Psoas muscle (tissue), 8 donors: ENCODE results near the gene TM9SF2. TPM values are rescaled to one million over a fixed set of nuclear protein-coding genes. Genes with fewer than 3 reads are reported as not detected.

Experiments used
- ATAC-seq, 4 donors: fragments of 200-7000 bp; cut with Tn5 transposase; one replicate each; pipeline ENCODE4 v1.9.1; 2020; ENCODE audit warnings: moderate library complexity in 3 of 4, mild to moderate bottlenecking in 2 of 4
- DNase-seq, 2 donors: peaks; one replicate each; pipeline ENCODE4 v3.0.0-alpha.2; 2020
- H3K27ac ChIP-seq: fragments of 200-600 bp; one replicate; pipeline ENCODE4 v1.8.0; 2022
- H3K27me3 ChIP-seq, 3 donors: fragments of 200-600 bp in 1 of 3; one replicate each; pipeline versions ENCODE4 v1.6.1 to v1.8.0; 2013 to 2022; ENCODE audit warnings: low read length in 2 of 3, mild to moderate bottlenecking in 2 of 3, moderate library complexity in 1 of 3; ENCODE audit not compliant: insufficient read depth in 3 of 3
- H3K36me3 ChIP-seq, 2 donors: fragments of 200-600 bp in 1 of 2; one replicate each; pipeline versions ENCODE4 v1.6.1 to v1.8.0; 2013 to 2022; ENCODE audit warnings: low read depth in 1 of 2, mild to moderate bottlenecking in 1 of 2, moderate library complexity in 1 of 2; ENCODE audit not compliant: insufficient read depth in 1 of 2
- H3K4me1 ChIP-seq: fragments of 200-600 bp; one replicate; pipeline ENCODE4 v1.8.0; 2022
- H3K4me3 ChIP-seq: fragments of 200-600 bp; one replicate; pipeline ENCODE4 v1.8.0; 2022; ENCODE audit warnings: mild to moderate bottlenecking
- H3K9me3 ChIP-seq: fragments of 200-600 bp; one replicate; pipeline ENCODE4 v1.8.0; 2022
- CTCF ChIP-seq: fragments of 200-600 bp; IDR thresholded peaks from one replicate; pipeline ENCODE4 v1.8.0; 2022; ENCODE audit warnings: antibody characterized with exemption
- WGBS, 3 donors: extraction: QIAGEN DNeasy Blood & Tissue Kit; methylation state at CpG; one replicate each; pipeline versions ENCODE4 v1.1.6 to v1.1.7; 2013; 5-methylcytosine and 5-hydroxymethylcytosine counted together
- intact Hi-C, 2 donors: fragments of 100-400 bp; cut with DNase I; formaldehyde crosslinking; loops; one replicate each; pipeline versions ENCODE4 v1.11.0 to v1.14.2; 2022
- polyA plus RNA-seq, 3 donors: library from polyadenylated mRNA; stranded (reverse); fragments of 200-250 nt; gene quantifications; one replicate each; pipeline ENCODE4 v1.2.3, GENCODE V29; 2013
- total RNA-seq, 4 donors: library from RNA; stranded (reverse); fragmentation: NEBNext Ultra II Directional in 2 of 4; extraction: Animal tissue kit (Norgen Biotek cat#: 25700) in 2 of 4; gene quantifications; one replicate each; pipeline versions ENCODE4 v1.2.1 to v1.2.4, GENCODE V29; 2021 to 2023
- donor health status: healthy with polysubstance abuse.
- donor health status: DM: no; HTN: no; CAD: no; lungs with moderate emphysema.
- donor health status: Bipolar disorder and iron deficiency.
- donor health status: healthy.
- donor health status: DM: yes; HTN: yes; CAD: no.
- donor health status: DM: no; HTN: no; CAD: no.
- donor health status: DM: no; HTN: no; CAD: no.
- donor health status: DM: yes; HTN: yes; CAD: no.

TM9SF2 gene
- total and polyA plus RNA-seq, 7 donors, result 28.5 to 58.6 (median 42.3) TPM

GRCh38 chr13:99572921-99573320, 71.6 kb downstream of the TM9SF2 start:
- Histone ChIP-seq H3K4me3 (no peak overlapping the region), H3K9me3 (no peaks in the 10 kb centered on the region), H3K36me3 (no peaks in the 10 kb centered on the region), H3K4me1 (no peaks in the 10 kb centered on the region), H3K27me3 (peaks cover 0 to 6% (median 0%) of the 10 kb centered on the region in 3 donors), H3K27ac (no peak overlapping the region)
- TF ChIP-seq CTCF, result no peak
- intact Hi-C loops, result no loop called here
- DNase-seq (no peak), ATAC-seq (no peak)
- 69 to 76% (median 71%) methylated on average over 13 of the region's 13 CpGs for WGBS, 3 donors

DNA sequence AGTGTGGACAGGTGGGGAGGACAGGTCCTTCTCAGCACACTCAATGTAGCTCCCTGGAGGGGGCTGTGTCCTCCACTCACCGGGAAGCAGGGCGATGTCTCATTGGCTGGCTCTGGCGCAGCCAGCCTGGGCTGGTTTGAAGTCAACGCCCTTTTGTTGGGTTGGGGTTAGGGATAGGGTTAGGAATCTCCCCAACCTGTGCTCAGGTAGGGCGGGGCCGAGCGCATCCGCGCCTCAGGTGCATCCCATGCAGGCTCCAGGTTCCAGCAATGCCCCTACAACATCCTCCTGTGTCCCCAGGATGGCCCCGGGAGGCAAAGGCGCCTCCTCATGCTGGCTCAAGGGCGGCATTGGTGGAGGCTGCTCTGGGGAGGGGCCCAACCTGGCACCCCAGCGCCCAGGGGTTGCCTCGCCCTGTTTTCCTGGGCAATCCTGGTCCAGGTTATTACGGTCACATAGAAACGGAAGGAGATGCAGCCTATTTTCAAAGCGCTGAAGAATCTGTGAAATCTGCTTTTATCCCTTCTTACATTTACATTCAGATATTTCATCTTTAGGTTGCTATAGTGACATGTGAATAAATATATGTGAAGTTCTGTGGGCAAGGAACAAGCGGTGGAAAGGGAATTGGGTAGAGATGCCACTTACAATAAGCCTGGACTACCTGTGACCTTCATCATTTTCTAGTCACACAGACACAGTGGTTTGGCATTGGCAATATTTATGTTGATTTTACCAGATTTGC, 74.3 kb downstream of the TM9SF2 start:
- intact Hi-C loops, result no loop called here
- Histone ChIP-seq H3K4me3 (no peak overlapping the region), H3K36me3 (no peaks in the 10 kb centered on the region), H3K4me1 (no peaks in the 10 kb centered on the region), H3K9me3 (no peaks in the 10 kb centered on the region), H3K27me3 (peaks cover 0 to 6% (median 0%) of the 10 kb centered on the region in 3 donors), H3K27ac (no peak overlapping the region)
- WGBS, 3 donors, result 56 to 61% (median 56%) methylated on average over 18 of the region's 18 CpGs
- ATAC-seq, result no peak
- DNase-seq, result no peak
- no peak for TF ChIP-seq CTCF

GRCh38 chr13:99577934-99578917, 77.0 kb downstream of the TM9SF2 start:
- H3K4me3 ChIP-seq, result no peak overlapping the region
- no peaks in the 10 kb centered on the region for H3K4me1 ChIP-seq
- H3K9me3 ChIP-seq, result no peaks in the 10 kb centered on the region
- peaks cover 0 to 6% (median 0%) of the 10 kb centered on the region in 3 donors for H3K27me3 ChIP-seq
- no peaks in the 10 kb centered on the region for H3K36me3 ChIP-seq
- 71 to 78% (median 73%) methylated on average over 10 of the region's 10 CpGs for WGBS, 3 donors
- intact Hi-C loops, result no loop called here
- no peak for TF ChIP-seq CTCF
- DNase-seq, result no peak
- ATAC-seq, result no peak
- no peak overlapping the region for H3K27ac ChIP-seq

- ATAC-seq (no peak), DNase-seq (no peak)
- no peak for TF ChIP-seq CTCF
- Histone ChIP-seq H3K27me3 (peaks cover 0 to under 1% (median 0%) of the 10 kb centered on the region in 3 donors), H3K36me3 (no peaks in the 10 kb centered on the region), H3K9me3 (no peaks in the 10 kb centered on the region), H3K27ac (no peak overlapping the region), H3K4me3 (no peak overlapping the region), H3K4me1 (no peaks in the 10 kb centered on the region)
- intact Hi-C loops, result no loop called here
- 86 to 92% (median 92%) methylated on average over 7 of the region's 7 CpGs for WGBS, 3 donors
Measured at GRCh38 chr13:99580500-99581268, 79.4 kb downstream of the TM9SF2 start.
